Left renal pelvis (tissue), 4 donors: ENCODE results near the gene DGKG. TPM values are rescaled to one million over a fixed set of nuclear protein-coding genes. Genes with fewer than 3 reads are reported as not detected.

Experiments used
- DNase-seq, 4 donors: peaks; one replicate each; pipeline ENCODE4 v3.0.0-alpha.2; 2013; ENCODE audit warnings: low read depth in 4 of 4, low spot score in 3 of 4
- polyA plus RNA-seq, 4 donors: library from polyadenylated mRNA; unstranded; fragments of 120-200 nt; gene quantifications; one replicate each; pipeline ENCODE4 v1.2.1, GENCODE V29; 2013; ENCODE audit not compliant: insufficient read length in 4 of 4

DGKG gene
- polyA plus RNA-seq, 4 donors, result 0.39 to 0.56 (median 0.50) TPM

DNA sequence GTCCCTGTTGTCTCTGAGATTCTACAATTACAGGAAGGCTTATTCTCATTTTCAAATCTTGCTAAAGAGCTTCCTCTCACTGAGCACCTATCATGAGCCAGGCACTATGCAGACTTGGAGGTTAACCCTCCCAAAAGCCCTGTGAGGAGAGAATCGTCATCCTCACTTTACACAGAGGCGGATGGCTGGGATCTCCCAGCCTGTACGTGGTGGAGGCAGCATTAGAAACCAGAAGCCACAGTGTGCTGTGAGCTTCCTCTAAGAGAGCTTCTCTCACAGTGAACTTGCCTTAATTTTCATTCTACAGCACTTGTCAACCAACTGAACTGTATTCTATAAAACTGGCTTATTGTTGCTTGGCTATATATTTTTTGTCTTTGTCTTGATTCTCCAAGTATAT, 6.1 kb upstream of the DGKG start:
- DNase-seq, result no peak

DNA sequence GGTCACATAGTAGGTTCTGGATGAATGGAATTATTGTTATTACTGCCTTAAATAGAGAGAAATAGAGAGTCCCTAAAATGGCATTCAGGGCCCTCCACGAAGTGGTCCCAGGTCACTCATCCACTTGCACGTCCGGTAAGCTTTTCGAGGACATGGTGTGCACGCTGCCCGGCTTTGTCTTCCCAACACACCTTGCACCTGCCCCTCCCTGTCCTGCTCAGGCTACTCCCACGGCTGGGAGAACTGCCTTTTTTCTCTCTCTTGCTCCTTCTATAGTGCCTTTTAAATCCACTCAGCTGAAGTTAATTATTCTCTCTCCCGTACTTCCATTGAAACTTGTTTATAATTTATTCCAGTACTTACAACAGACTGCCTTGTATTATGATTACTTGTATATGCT, 5.6 kb upstream of the DGKG start:
- DNase-seq, result no peak

DNA sequence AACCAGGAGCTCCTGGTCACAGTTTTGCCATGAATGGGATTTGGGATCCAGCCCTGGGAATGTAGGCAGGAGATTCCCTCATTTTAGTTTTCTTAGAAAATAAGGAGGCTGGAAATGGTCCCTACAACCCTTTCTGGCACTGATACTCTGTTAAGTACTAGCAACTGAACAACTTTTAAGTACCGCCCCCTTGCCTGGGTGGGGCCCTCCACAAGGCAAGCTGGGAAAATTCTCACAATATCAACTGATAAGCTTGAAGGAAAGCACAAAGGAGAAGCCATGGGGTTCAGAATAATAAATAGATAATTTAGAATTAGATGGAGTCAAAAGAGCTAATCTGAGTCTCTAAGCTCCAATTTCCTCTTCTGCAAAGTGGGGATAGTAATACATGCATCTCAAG, 4.2 kb upstream of the DGKG start:
- DNase-seq, result no peak

DNA sequence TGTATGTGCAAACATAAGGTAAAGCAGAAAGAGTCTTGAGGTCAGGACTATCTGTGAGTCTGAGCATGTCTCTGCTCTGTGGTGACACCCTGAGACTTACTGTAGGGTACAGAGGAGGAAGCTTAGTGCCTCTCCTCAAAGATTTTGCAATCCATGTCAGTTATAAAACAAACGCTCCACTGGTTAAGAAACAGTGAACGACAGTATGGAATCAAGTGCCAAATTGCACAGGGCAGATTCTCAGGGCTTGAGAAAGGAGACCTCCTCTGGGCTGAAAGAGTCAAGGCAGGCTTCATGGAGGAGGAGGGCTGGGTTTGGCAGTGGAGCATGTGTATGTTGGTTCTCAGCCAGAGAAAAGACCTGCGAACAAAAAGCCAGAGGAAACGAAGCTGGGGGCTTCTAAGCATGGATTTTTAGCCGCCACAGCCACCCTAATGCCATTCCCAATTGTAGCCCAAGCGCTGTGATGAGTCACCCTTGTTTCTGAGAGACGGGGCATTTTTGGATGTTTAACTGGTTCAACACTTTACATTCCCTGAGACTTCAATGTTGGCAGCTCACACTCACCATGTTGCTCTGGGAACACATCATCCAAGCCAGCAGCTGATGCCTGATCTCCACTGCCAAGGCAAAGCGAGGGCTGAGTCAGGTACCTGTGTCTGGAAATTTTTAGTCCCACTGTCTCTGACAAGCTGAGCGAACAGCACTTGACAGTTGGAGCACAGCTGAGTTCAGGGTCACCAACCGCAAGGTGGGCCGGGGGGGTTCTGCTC, 3.4 kb upstream of the DGKG start:
- DNase-seq, result no peak

DNA sequence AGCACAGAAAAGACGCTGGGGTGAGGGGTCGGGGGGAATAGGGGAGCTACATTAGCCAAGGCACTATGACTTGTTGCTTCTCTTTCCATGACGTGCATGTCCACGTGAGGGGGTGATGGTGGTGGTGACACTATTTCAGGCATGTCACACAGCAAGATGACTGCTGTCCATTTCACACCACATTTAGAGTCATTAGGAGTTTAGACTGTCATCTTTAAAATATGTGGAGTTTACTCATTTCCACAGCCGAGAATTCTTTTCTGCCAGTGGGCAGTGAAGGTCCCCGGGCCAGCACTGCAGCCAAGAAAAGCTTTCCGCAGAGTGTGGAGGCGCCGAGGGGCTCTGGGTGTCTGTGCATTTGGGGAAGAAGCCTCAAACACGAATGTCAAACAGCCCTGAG, 954 bp upstream of the DGKG start:
- no peak for DNase-seq

DNA sequence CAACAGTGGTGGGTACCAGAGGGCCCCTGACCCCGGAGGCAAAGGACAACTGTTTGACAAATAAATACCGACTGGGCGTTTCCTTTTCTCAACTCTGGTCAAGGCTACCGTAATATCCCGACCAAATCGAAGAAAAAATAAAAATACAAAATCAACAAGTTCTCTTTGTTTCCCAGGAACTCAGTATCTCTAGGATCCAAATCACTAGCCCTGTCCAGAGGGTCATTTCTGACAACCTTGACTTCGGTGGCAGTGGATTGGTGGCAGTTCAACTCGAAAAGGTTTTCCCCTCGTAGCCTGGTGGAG, 456 bp upstream of the DGKG start:
- no peak for DNase-seq

DNA sequence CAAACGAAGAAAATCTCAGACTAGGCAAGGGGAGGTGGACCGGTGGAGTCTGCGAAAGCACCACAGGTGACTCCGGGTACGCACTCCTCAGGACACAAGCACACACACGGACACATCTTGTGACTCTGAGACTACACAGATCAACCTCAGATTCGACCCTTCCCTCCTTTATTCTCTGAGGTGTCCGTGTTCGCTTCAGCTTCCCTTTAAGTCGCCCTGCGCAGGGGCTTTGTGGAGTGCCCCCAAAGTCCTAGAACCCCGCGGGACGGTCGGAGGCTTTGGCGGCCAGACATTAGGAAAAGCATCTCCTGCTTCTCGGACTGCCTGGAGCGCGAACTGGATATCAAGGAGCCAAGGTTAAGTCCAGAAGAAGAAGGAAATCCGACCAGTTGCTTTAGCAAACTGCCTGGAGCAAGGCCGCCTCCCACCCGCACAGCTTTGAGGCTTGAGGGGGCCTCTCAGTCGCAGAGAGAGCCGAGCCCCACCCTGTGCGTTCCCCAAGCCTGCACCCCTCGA, 730 bp downstream of the DGKG start:
- no peak for DNase-seq

DNA sequence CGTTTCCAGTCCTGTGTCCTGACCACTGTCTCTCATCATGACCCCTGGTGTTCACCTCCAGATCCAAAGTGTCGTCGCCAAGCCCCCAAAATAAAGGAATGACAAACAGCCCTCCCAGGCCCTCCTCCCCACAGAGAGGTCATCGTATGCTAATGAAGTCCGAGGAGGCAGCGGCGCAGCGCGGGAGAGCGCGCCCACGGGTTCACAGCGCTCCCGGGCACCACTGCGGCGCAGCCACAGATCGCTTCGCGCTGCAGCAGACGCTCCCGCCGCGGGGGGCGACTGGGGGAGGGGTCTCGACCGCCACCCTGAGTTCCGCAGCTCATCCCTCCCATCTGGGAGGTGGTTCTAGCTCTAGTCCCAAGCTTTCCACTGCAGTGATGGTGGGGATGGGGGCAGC, 1.3 kb downstream of the DGKG start:
- no peak for DNase-seq

DNA sequence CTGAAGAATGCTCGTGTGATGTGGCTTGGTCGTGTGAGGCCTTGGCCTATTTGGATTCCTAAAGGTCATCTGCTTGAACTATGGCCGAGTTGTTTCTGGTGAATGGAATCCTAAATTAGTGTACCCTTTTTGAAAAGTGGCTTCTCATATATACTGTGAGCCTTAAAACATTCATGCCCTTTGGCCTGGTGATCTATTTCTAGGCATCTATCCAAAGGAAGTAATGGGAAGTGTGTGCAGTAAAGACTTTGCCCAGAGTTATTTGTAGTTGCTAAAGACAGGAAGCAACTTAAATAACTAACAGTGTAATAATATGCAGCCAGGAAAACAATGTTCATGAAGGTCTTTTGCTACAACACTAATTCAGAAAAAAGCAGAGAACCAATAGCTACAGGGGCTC, 3.0 kb downstream of the DGKG start:
- no peak for DNase-seq

DNA sequence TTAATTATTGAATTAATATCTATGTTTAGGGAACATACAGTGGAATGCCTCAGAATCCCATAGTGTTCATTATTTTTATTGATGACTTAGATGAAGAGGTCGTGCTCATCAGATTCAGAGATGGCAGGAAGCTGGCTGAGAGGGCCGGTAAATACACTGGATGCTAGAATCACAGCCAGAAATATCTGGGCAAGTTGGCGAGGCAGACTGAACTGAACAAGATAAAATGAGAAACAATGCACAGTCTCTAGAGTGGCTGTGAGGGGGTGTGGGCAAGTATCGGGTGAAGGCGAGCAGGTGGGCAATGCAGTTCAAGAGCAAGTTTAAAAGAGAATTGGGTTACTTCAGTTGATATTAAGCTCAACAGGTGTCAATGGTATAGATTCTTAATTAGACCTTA, 5.9 kb downstream of the DGKG start:
- DNase-seq, result no peak

DNA sequence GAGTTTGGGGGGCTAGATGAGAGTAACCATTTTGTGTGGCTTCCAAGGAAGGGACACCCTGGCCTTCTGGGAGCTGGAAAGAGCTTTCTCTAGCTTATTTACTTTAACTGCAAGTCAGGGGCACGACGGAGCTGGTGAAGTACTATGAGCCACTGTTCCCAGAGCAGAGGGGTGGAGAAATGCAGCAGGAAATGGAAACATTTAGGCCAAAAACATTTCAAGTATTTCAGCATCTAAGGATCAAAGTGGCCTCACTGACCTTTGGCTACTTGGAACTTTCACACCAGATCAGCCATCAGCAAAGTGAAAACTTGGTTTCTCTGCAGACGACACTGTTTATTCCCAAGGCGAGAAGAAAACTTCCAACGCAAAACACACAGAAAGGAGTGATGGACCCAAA, 7.9 kb downstream of the DGKG start:
- DNase-seq, result no peak

DNA sequence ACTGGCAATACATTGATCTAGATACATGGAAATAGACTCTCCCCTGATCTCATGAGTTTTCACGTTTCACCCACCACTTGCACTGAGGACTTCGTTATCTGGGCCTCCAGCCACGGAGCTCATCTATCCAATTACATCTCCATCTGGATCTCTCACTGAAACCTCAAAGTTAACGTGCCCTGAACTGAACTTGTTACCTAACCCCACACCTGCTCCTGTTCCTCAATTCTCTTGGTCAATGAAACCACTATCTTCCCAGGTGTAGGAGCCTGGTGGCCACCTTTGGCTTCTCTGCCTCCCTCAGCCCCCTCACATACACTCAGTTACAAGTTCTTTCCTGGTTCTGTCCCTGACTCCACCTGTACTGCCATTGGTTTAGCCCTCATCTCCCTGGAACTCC, 9.7 kb downstream of the DGKG start:
- DNase-seq, result no peak

DNA sequence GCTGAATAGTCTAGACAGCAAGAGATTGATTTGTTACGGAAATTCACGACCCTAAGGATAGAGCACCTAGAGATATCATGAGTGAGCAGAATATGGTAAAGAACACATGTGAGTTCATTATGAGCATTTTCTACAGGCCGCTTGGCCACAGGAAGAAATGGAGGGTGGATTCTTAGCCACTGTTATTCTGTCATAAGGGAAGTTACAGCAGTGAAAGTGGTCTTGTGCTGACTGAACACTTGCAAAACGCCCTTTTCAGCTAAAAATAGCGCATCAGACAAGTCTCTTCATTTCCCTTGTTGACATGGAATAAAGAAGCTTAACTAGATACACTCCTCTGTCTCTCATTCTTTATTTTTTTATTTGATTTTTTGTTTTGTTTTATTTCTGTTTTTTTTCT, 19.8 kb downstream of the DGKG start:
- no peak for DNase-seq

DNA sequence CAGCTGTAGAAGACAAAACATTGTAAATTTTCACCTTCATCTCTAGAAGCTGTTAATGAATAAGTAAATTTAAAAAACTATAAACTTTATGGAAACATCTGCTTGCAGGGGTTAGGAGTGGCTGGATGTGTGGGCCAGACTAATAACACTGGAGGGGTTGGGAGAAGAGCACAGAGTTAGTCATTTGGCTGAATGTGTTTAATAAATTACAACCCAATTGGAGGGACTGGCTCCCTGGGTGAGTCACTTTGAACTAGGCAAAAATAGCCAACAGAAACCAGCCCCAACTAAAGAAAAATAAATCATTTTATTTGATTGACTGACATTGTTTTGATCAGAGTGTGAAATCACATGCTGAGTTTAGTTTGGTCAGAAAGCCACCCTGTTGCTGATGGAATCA, 21.8 kb downstream of the DGKG start:
- no peak for DNase-seq

DNA sequence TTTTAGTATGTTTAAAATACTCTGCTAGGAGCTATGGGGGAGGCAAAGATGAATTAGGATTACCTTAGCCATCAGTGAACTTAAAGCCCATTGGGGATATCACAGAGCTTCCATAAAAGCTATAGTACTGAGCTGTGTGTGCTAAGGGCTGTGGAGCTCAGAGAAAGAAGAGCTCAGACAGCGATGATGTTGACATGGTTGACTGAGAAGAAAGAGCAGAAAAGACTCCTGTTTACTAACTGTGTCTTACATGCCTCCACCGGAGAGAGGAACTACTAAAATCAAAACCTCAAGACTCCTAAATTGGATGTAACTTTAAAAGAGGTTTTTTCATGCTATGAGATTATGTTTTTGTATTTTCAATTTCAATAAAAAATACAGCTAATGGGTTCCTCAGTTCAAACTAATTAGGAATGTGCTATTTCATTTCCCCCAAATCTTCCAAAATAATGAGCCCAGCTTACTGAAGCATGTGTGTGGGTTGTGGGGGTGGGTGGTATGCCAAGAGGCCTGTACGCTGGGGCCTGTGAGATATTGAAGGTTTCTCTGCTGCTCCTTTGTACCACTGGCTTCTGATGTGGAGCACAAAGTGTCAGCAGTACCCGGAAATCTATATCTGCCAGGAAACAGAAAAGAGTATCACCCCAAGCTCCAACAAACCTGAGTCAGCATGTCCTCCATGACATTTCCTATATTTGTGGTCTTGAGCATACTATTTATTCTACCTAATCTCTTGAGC, 22.7 kb downstream of the DGKG start:
- no peak for DNase-seq

DNA sequence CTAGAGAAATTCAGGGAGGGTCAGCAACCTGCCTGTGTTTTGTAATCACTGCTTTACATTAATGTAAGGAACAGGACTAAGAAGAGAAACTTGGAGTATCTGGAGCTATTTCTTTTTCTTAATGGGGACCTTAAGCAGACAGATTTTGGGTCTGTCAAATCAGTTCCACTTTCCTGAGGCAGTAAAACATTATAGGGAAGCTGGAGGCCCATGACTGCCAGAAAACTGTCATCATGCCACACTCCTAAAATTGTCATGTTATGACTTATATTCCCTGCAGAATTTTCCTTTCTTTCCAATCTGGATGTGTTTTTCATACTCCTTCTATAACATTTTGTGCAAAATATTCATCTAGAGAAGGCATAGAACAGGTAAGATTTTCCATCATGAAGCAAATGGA, 28.8 kb downstream of the DGKG start:
- DNase-seq, result no peak

DNA sequence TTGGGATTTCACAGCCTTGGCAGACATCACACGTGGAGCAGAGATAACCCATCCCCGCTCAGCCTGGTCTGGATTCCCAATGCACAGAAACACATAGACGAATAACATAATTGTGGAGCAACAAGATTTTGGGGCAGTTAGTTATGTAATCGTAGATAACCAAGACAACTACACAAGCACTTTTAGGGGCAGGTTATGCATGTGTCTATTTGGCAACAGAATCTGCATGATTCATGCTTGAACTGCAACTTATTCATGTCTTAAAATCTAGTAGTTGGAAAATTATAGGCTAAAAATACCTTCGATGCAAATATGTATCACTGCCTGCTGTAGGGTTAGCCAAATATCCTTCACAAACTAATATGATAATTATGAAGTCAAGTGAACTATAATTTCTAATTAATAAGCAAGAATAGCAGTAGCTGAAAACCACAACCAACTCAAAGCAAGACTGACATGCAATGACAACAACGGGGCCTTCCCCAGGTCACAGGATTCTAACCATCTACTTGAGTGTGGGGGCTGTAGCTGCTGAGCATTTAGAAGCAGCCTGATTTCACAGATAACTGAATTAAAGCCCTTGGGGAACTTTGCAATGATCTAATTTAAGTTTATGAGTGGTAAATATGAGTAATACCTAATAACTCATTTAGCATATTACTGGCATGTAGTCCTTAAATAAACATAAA, 31.1 kb downstream of the DGKG start:
- DNase-seq, result no peak

DNA sequence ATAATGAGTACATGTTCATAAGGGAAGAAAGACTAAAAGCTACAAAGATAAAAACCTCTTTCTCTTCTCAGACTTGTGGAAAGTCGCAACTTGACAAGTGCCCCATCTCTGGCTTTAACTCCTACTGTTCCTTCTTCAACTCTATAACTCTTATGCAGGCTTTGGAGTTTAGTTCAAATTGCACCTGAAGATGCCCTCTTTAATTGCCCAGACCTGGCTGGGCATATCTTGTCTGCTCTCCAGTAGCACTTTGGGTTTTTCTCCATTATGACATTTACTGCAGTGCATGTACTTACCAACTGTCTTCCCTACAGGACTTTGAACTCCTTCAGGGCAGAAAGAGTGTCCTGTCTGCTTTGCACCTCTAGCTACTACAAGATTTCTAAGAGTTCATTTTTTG, 32.4 kb downstream of the DGKG start:
- no peak for DNase-seq

DNA sequence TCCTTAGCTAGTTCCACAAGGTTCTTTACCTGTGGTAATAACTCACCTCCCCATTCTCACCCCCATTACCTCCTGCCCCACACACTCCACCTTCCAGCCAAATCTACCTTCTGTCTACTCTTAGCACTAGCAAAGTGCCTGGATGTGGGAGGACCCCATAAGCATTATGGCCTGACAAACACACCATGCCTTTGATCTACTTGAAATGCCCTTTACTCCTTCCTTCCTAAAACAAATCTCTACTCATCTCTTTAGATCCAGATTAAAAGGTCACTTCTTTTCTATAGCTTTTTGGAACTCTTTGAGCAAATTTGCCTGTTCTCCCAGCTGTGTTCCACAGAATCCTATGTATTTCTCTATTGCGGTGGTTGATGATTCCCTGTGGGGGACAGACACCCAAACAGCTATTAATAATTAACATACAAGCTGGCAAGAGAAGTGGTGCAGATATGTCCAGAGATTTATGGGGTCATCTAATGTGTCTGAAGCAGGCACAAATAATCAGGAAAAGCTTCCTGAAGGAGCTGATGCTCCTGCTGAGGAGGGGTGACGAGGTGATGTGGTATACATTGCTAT, 34.0 kb downstream of the DGKG start:
- DNase-seq, result no peak

DNA sequence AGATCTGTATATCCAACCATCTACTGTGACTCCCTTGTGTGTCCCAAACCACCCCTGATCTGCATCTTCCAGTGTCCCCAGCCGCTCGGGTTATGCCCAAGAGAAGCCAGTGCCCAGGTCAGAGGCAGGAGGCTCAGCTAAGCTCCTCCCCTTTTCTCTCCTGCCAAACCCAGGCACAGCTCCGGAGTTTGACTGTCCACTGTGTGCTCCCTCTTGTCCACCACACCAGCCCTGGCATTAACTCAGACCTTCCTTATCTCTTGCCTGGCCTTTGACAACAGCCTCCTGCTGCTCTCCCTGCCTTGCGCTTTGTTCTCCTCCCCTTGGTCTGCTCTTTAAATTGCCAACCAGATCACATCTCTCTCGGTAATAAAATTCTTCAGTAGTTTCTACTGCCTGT, 39.3 kb downstream of the DGKG start:
- no peak for DNase-seq

DNA sequence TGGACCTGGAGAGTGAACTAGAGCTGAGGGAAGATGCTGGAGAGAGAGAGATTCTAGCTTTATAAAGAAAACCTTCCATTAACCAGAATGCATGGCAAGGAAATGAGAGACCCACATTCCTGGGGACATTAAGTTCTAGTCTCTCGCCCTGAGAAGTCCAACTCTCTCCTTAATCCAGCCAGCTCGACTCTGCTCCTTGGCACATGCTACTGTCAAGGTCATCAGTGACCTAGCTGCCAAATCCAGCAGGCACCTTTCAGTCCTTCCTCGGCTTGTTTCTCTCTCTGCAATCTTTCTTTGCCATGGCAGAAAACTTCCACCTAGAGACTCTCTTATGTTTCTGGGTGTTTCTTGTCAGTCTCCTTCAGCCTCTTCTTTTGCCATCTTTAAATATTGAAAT, 40.3 kb downstream of the DGKG start:
- no peak for DNase-seq
